NCI-H345 treated with DMSO at 0.1 percent for 48 hours (cell line): Measurements from ENCODE around the gene GBP3.
A peak's percentile ranks its signal among the peaks of the same experiment; 100 is the strongest.
"Not testable (repeated sequence)": the region's sequence is repeated elsewhere in the genome, so short reads cannot be mapped to it uniquely, and the experiment has no call there.

Experiments used
- DNase-seq: peaks from one replicate; lab custom pipeline; 2025; ENCODE audit not compliant: unreplicated experiment; lab: John Stamatoyannopoulos, UW

Gene GBP3, protein sequence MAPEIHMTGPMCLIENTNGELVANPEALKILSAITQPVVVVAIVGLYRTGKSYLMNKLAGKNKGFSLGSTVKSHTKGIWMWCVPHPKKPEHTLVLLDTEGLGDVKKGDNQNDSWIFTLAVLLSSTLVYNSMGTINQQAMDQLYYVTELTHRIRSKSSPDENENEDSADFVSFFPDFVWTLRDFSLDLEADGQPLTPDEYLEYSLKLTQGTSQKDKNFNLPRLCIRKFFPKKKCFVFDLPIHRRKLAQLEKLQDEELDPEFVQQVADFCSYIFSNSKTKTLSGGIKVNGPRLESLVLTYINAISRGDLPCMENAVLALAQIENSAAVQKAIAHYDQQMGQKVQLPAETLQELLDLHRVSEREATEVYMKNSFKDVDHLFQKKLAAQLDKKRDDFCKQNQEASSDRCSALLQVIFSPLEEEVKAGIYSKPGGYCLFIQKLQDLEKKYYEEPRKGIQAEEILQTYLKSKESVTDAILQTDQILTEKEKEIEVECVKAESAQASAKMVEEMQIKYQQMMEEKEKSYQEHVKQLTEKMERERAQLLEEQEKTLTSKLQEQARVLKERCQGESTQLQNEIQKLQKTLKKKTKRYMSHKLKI

DNA sequence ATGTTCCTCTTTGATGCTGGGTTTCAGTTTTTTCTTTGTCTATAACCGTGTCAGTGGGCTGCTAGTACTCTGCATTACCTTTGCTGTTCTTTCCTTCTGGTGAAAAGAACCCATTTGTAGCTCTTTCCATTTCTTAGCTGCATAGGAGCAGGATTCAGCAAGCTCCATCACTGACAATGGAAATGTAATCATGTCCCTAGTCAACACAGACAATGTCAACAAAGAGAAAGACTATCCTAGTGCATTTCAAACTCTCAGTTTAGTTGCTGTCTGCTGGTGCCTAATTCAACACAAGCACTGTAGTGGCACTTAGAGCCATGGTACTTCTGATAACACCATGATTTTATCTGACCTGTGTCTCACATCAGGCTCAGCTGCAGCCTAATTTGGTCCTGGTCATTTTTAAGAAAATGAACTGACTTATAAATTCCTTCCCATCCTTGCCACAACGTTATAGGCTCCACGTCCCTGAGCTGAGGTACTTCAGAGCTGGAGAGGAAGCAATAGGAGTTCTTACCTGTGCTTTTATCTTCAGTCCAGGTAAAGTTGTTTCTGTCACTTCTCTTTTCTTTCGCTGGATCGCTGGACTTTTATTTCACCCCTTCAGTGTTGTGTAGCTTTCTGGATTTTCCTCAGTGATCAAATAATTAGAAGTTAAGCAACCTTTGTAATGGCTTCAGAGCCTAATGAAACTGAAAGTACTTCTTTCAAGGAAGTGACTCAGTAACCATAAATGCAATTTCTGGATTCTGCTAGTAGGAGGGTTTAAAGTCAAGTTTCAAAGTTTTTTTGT lies at the start of gene GBP3:
TSS of gene GBP3 (minus strand) at position 700 of the 793 bp plus-strand sequence. CDS start 2,145 bp downstream, outside the sequence.
- peak; percentile 41 for DNase-seq

DNA sequence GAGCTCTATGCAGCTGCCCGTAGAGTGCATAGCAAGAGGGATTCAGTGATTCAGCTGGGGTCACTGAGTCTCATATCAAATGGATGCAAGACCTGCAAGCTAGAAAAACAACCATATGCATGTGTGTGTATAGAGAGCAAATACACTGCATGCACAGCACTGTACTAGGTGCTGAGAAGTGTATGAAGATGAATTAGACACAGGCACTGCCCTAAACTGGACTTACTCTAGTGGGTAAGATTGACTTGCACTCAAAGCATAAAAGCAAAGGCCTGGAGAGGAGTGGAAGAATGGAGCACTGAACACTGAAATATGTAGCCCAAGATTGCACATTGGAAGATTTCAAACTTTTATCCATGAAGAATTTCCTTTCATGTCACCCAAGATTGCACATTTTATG lies 47.8 kb upstream of the GBP3 start:
- DNase-seq: no peak

DNA sequence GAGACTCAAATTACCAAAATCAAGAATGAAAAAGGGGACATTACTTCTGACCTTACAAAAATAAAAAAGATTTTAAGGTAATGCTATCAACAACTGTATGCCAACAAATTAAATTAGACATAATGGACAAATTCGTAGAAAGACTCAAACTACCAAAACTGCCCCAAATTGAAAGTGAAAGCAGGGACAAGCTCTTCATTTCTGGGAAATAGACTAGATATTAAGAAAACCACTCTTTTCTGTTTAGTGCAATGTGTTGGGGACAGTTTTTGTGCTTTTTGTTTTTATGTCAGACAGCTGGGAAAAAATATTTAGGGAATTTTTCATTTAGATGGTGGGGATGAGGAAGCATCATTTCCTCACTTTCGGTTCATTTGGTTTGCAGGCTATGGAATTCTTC lies 47.3 kb upstream of the GBP3 start:
- DNase-seq: no peak

DNA sequence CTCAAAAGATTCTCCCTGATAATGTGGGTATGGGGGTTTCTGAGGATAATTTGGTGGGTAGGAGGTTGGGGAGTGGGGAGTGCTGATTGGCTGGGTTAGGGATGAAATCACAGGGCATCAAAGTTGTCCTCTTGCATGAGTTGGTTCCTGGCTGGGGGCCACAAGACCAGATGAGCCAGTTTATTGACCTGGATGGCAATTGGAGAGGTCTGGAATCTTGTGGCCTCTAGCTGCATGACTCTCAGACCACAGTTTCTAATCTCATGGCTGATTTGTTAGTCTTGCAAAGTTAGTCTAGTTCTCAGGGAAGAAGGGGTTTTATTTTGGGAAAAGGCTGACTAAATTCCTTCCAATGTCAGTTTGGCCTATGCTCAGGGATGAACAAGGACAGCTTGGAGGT lies 45.6 kb upstream of the GBP3 start:
- no peak for DNase-seq

DNA sequence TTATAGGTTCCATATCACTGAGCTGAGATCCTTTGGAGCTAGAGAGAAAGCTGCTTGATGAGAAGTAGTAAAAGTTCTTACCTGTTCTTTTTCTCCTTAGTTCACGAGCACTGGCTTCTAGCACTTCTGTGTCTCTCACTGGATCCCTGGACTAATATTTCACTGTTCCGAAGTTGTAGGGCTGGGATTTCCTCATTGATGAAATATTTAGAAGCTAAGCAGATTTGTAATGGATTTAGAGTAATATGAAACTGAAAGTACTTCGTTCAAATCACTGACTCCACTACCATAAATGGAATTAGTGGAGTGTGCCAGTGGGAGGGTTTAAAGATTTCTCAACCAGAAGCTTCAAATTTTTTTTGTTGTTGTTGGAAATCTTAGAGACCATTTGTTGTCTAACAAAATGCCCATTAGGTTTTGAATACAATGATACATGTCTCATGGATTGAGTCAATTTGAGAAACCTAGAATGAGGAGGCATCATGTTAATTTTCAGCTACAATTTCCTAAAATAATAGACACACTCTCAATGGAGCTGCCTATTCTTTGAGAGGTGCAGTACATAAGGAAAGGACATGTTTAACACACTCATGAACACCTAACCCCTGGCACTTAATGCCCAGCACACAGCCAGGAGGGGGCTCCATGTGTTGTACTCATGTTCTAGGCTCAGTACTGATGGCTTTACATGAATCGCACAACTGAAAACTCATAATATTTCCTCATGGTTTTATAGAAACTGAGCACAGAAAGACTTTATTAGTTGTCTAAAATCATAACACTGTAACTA lies 42.6 kb upstream of the GBP3 start, which contains the start of gene GBP1:
TSS of gene GBP1 (minus strand) at position 130 of the 790 bp plus-strand sequence. CDS start 1,974 bp downstream, outside the sequence.
- no peak for DNase-seq

DNA sequence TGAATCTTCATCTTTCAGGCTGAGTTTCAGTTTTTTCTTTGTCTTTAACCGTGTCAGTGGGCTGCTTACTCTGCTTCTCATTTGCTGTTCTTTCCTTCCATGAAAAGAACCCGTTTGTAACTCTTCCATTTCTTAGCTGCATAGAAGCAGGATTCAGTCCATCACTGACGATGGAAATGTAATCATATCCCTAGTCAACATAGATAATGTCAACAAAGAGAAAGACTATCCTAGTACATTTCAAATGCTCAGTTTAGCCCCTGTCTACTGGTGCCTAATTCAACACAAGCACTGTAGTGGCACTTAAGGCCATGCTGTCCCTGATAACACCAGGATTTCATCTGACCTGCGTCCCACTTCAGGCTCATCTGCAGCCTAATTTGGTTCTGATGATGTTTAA lies 42.0 kb upstream of the GBP3 start:
- DNase-seq: no peak

DNA sequence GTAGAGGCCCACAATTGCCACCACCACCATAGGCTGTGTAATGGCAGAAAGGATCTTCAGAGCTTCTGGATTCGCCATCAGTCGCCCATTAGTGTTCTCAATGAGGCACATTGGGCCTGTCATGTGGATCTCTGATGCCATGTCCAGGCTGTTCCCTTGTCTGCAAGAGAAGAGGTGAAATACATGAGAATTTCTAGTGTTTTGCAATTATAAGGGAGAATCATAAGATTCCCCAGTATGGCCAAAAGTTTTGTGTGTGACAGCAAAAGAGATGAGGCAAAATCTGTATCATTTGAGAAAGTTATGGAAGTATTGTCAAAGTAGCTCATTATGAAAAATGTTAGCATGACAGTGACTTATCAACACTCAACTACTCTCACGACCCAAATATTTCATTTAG lies 40.4 kb upstream of the GBP3 start:
- no peak for DNase-seq

DNA sequence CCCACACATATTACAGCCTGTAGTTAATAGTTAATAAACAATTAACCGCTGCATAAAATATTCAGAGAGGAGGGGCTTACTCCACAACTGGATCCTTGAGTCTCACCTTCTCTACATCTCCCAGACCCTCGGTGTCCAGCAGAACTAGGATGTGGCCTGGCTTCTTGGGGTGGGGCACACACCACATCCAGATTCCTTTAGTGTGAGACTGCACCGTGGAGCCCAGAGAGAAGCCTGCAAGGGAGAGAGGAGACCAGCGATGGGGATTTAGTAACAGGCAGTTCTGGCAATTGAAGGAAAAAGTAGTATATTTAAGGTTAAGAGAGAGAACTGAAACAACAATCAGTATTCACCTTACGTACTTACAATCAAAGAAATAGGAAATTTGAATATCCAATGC lies 37.4 kb upstream of the GBP3 start:
- DNase-seq: no peak

DNA sequence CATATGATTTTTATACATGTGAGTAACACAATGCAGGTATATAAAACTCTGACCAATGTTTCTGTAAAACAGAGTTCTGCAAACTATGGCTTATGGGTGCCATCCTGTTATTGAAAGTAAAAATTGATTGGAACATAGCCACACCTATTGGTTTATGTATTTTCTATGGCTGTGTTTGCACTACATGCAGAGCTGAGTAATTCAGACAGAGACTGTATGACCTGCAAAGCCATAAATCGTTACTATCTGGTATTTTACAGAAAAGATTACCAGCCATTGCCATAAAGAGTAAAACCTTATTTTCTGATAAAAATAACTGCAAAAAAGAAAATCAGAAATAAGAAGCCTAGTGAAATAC lies 29.3 kb upstream of the GBP3 start:
- DNase-seq: no peak

DNA sequence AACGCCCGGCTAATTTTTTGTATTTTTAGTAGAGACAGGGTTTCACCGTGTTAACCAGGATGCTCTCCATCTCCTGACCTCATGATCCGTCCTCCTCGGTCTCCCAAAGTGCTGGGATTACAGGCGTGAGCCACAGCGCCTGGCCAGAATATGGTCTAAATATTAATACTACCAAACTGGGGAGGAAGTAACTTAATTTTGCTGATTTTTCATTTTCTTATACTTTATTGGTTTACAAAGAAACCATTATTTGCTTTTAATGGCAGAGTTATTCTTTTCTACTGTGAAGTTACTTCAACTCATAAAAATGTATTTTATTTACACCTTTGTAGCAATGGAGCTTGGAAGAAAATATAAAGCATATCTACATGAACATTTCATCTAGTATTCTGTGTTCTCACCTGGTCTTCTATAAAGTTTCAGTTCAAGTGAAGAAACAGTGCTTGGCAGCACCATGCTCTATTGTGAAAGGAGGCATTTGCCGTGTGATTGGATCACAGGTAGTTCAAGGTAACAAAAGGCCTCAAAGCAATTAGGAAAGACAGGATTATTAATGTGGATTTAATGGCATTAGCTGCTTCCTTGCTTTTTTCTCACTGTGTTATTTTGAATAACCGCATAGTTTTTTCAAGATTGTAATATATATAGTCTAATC lies 28.8 kb upstream of the GBP3 start:
- DNase-seq: no peak

DNA sequence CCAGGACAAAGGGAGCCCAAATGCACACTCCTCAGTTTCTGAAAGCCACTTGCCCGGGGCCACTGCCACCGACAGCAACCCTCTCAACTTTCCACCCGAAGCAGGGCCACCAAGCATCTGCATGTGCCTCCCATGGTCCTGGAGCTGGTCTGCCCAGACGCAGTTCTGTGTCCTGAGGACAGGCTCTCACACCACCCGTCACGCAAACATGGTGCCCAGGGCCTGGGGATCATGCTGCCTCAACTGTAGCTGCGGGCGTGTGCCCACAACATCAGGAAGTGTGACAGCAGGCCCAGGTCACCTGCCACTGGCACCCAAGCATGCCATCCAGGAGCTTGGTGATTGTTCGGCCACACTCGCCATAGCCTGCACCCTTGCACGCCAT lies 28.0 kb upstream of the GBP3 start:
- no peak for DNase-seq

DNA sequence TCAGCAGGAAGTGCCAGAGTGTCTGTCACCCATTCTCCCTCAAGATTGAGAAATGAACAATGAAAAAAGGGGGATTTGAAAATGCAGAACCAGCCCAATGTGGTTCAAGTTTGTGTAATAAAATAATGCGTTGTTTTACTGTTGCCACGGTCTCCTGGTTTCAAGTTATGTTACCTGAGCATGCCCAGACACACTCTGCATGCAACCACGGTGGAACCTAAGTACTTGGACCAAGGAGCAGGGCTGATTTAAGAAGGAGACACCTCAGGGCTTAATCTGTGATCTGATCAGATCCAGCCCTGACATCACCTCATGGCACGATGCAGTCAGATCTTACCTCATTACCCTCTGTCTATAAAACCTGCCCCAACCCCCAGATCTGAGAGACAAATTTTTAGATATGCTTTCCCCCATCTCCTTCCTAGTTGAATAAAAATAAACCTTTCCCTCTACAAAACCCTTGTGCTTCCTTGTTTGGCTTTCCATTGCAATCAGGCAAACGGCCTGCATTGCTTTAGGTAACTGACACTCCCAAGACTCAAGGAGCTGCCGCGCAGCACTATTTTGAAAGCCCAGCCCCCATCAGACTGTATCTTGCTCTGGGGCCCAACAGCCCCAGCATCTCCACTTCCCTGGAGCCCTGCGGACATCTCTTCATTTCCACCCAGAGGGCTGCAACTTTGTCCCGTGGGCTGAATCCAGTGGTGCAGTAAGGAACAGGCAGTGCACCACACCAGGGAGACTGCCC lies 27.4 kb upstream of the GBP3 start:
- DNase-seq: not testable (repeated sequence)

DNA sequence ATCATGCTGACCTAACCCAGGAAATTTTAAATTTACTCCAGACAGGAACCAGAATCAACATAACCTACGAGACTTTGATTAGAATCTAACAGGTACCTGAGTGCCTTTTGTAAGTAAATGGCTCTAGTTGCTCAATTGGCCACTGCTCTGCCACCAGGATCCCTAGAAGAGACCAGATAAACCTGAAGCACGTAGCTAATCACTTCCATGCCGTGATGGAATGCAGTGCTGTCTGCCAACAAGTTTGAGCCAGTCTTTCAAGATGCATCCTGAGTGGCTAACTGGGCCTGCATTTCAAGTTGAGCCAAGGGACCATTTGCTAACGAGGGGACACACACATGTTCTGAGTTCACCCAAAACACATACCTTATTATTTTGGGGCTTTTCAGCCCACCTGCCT lies 26.5 kb upstream of the GBP3 start:
- DNase-seq: not testable (repeated sequence)

DNA sequence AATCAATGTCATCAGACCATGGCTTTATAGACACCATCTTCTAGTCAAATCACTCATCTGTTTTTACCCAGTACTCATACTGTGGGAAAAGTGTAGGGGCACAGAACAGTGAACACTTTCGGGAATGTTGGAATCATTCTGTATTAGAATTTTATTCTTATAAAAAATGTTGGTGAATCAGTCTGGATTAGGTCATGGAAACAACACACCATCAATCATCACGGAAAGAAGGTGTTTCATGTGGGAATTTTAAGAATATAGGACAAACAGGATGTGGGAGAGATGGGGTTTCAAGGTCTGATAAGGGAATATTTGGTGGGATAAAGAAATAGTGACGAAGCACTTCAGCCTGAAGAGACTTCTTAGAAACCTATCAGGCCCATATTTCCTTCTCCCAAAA lies 25.1 kb upstream of the GBP3 start:
- no peak for DNase-seq

DNA sequence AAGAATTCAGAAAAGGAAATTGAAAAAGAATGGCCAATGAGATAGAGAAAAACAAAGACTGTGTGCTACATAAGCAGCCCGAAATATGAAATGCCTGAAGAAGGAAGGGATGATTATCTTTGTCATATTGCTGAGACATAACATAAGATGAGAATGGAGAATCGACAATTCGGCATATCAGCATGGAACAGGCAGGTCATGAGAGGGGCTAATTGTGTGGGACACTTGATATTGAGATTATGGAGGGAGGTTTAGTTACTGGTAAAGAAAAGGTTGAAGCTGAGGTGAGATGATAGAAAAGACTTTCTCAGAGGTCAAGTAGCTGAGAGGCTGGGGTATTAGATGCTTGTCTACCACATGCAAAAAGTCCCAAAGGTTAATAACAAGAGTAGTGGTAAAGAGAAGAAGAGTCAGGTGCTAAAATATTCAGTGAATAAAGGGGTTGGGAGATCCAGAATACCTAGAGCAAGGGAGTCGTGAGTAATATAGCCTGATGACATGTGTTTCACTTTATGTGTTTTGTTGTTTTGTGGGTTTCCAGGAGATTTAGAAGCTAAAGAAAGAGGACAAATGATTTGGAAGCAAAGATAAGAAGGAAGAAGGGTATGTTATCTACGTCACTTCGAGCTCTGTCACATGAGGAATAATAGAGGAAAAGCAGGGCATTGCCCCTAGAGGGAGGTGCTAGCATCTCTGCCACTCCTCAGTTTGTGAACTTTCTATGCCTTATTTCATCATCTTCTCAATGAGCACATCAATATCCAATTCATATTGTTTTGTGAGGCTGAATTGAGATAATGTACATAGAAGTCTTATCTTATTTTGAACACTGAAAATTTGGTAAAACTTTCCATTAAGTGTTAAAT lies 23.9 kb upstream of the GBP3 start:
- not testable (repeated sequence) for DNase-seq

DNA sequence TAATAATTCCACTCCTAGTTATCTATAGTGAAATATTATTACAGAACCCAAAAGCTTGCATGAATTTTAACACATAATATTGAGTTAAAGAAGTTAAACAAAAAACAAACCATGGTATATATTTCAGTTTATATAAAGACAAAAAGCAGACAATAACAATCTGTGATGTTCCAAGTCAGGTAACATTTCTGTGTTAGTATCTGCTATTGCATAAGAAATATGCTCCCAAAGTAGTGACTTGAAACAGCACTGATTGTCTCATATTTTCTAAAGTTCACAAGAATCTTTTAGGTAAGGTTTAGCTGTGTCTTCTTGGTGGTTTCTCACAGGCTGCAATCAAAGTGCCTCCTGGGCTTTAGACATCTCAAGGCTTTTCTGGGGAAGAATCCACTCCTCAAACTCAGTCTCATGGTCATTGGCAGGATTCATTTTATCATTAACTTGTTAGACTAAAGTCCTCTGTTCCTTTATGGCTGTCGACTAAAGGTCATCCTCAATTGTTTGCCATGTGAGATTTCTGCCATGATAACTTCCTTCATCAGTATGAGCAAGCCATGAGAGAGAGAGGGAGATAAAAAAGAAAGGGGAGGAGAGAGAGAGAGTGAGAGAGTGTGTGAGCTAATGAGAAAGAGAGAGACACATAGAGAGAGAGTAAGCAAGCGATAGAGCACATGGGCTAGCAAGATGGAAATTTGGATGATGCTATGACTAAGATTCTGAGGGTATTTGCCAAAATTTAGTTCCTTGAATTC lies 22.5 kb upstream of the GBP3 start:
- DNase-seq: no peak

DNA sequence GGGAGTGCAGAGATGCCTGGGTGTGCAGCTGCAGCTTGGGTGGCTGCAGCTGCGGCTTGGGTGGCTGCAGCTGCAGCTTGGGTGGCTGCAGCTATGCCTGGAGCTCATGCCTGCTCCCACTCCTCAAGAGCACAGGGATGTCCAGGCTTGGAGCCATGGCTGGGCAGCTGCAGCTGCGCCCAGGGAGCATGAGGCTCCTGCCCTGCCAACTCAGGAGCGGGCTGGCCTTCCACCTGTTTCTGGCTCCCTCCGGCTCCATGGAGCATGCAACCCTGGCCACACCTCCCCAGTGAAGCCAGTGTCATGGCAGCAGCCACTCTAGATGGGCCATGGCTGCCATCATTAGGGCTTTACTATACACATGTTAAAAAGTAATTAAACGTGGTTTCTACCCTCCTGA lies 21.3 kb upstream of the GBP3 start:
- DNase-seq: no peak

DNA sequence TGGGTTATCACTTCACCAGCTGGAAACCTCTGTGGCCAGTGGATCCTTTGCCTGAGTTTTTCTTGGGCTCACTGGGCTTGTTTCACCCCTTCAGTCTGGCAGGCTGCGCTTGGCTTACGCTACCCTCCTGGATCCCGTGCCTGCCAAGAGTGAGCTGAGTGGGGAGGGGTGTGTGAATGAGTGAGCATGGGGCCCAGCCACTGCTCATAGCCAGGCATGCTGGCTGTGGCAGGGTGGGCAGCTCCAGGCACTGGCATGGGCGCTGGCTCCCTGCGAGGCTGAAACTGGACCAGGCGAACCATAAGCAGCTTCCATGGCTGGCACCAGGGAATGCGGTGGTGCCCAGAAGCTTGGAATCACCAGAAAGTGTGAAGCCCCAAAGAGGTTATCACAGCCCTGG lies 19.8 kb upstream of the GBP3 start:
- DNase-seq: no peak
